ENCODE results near the gene IAPP. TPM values are rescaled to one million over a fixed set of nuclear protein-coding genes. Genes with fewer than 3 reads are reported as not detected.

IAPP gene
- total RNA-seq, 4 donors from 2014 or later = not detected

GRCh38 chr12:21339921-21340320 is 32.8 kb upstream of the IAPP start:
- DNase-seq = no peak
- no peaks in the 10 kb centered on the region for H3K27me3 ChIP-seq
- ATAC-seq = no peak
- H3K9me3 ChIP-seq = no peaks in the 10 kb centered on the region
- H3K27ac ChIP-seq = no peak overlapping the region
- H3K4me3 ChIP-seq = no peak overlapping the region
- no peaks in the 10 kb centered on the region for H3K4me1 ChIP-seq
- H3K36me3 ChIP-seq = no peaks in the 10 kb centered on the region
- intact Hi-C loops (cut with DNase I; ENCODE audit: low total_unique reads) = no loop called here
- TF ChIP-seq POLR2A (IDR thresholded peaks at IDR 0.05) (no peak), CTCF (IDR thresholded peaks at IDR 0.05 in 4 of 5, conservative IDR thresholded peaks at IDR 0.05 in 1 of 5) (no peak)
- in situ Hi-C loops (cut with MboI; ENCODE audit: low sequenced_read_pairs in 4 of 4) = loop anchor here in 1 of 4 donors (25.0 kb wide), 1 partner anchor 103 kb away; no protein-coding TSS in a partner anchor

- no peaks in the 10 kb centered on the region for H3K27me3 ChIP-seq
- in situ Hi-C loops (cut with MboI; ENCODE audit: low sequenced_read_pairs in 4 of 4) (loop anchor here in 1 of 4 donors (25.0 kb wide), 1 partner anchor 103 kb away; no protein-coding TSS in a partner anchor), intact Hi-C loops (cut with DNase I; ENCODE audit: low total_unique reads) (no loop called here)
- H3K4me3 ChIP-seq = no peak overlapping the region
- no peak for TF ChIP-seq CTCF (IDR thresholded peaks at IDR 0.05 in 4 of 5, conservative IDR thresholded peaks at IDR 0.05 in 1 of 5)
- no peak for TF ChIP-seq POLR2A (IDR thresholded peaks at IDR 0.05)
- no peaks in the 10 kb centered on the region for H3K9me3 ChIP-seq
- DNase-seq (no peak), ATAC-seq (no peak)
- no peaks in the 10 kb centered on the region for H3K4me1 ChIP-seq
- H3K36me3 ChIP-seq = no peaks in the 10 kb centered on the region
- no peak overlapping the region for H3K27ac ChIP-seq
Measured at GRCh38 chr12:21340403-21340802, 32.3 kb upstream of the IAPP start.

- Histone ChIP-seq H3K4me1 (no peaks in the 10 kb centered on the region), H3K36me3 (no peaks in the 10 kb centered on the region), H3K9me3 (no peaks in the 10 kb centered on the region), H3K27me3 (no peaks in the 10 kb centered on the region), H3K4me3 (no peak overlapping the region), H3K27ac (no peak overlapping the region)
- in situ Hi-C loops (cut with MboI; ENCODE audit: low sequenced_read_pairs in 4 of 4) (loop anchor here in 1 of 4 donors (25.0 kb wide), 1 partner anchor 104 kb away; no protein-coding TSS in a partner anchor), intact Hi-C loops (cut with DNase I; ENCODE audit: low total_unique reads) (no loop called here)
- no peak for TF ChIP-seq POLR2A (IDR thresholded peaks at IDR 0.05)
- TF ChIP-seq CTCF (IDR thresholded peaks at IDR 0.05 in 4 of 5, conservative IDR thresholded peaks at IDR 0.05 in 1 of 5) = no peak
- ATAC-seq = no peak
- DNase-seq = no peak
Measured at GRCh38 chr12:21341769-21342168, 30.9 kb upstream of the IAPP start.

GRCh38 chr12:21343636-21344035 is 29.1 kb upstream of the IAPP start:
- no peaks in the 10 kb centered on the region for H3K27me3 ChIP-seq
- in situ Hi-C loops (cut with MboI; ENCODE audit: low sequenced_read_pairs in 4 of 4) (loop anchor here in 1 of 4 donors (25.0 kb wide), 1 partner anchor 106 kb away; no protein-coding TSS in a partner anchor), intact Hi-C loops (cut with DNase I; ENCODE audit: low total_unique reads) (no loop called here)
- no peaks in the 10 kb centered on the region for H3K9me3 ChIP-seq
- H3K4me3 ChIP-seq = no peak overlapping the region
- TF ChIP-seq POLR2A (IDR thresholded peaks at IDR 0.05) (no peak), CTCF (IDR thresholded peaks at IDR 0.05 in 4 of 5, conservative IDR thresholded peaks at IDR 0.05 in 1 of 5) (no peak)
- no peaks in the 10 kb centered on the region for H3K36me3 ChIP-seq
- ATAC-seq (no peak), DNase-seq (no peak)
- H3K27ac ChIP-seq = no peak overlapping the region
- no peaks in the 10 kb centered on the region for H3K4me1 ChIP-seq
